Breast epithelium (tissue), 4 donors: ENCODE measurements around the gene NMD3. TPM values are rescaled to one million over a fixed set of nuclear protein-coding genes. Genes with fewer than 3 reads are reported as not detected.
A peak's percentile ranks its signal among the peaks of the same experiment; 100 is the strongest.
"Not testable (repeated sequence)": the region's sequence is repeated elsewhere in the genome, so short reads cannot be mapped to it uniquely, and the experiment has no call there.

Experiments
- DNase-seq, 2 donors: peaks; one replicate each; pipeline ENCODE4 v3.0.0-alpha.2; 2019; ENCODE audit warnings: low spot score in 2 of 2
- H3K27ac ChIP-seq, 2 donors: fragments of 200-600 bp; sonication (generic) in 1 of 2; one replicate each; pipeline ENCODE4 v1.5.1; 2016 to 2019; ENCODE audit warnings: mild to moderate bottlenecking in 1 of 2
- H3K27me3 ChIP-seq, 2 donors: fragments of 200-600 bp; sonication (generic) in 1 of 2; one replicate each; pipeline versions ENCODE4 v1.5.1 to v1.6.0; 2017 to 2019; ENCODE audit warnings: control low read depth in 1 of 2, mild to moderate bottlenecking in 1 of 2
- H3K36me3 ChIP-seq: fragments of 200-600 bp; one replicate; pipeline ENCODE4 v1.5.1; 2019
- H3K4me1 ChIP-seq, 2 donors: fragments of 200-600 bp; sonication (generic); one replicate each; pipeline ENCODE4 v1.5.1; 2016 to 2019; ENCODE audit warnings: control low read depth in 1 of 2
- H3K4me3 ChIP-seq, 3 donors: fragments of 200-600 bp; sonication (generic); 1 replicate in 2 of 3; 2 replicates in 1 of 3; pipeline ENCODE4 v1.5.1; 2016 to 2019; ENCODE audit warnings: mild to moderate bottlenecking in 3 of 3, moderate library complexity in 2 of 3
- H3K9me3 ChIP-seq, 2 donors: fragments of 200-600 bp; sonication (generic) in 1 of 2; one replicate each; pipeline ENCODE4 v1.5.1; 2016 to 2019; ENCODE audit warnings: control low read depth in 1 of 2
- CTCF ChIP-seq, 3 donors: fragments of 450-650 bp; IDR thresholded peaks; one replicate each; pipeline ENCODE4 v1.5.1; 2016 to 2017; ENCODE audit warnings: antibody characterized with exemption in 3 of 3, mild to moderate bottlenecking in 3 of 3, moderate library complexity in 3 of 3
- POLR2A ChIP-seq: fragments of 450-650 bp; IDR thresholded peaks from one replicate; pipeline ENCODE4 v1.6.1; 2016; ENCODE audit warnings: antibody characterized with exemption, mild to moderate bottlenecking, moderate library complexity
- POLR2AphosphoS5 ChIP-seq, 3 donors: sonication (generic); formaldehyde crosslinking; IDR thresholded peaks; one replicate each; pipeline ENCODE4 v1.6.1; 2017; ENCODE audit warnings: antibody characterized with exemption in 3 of 3
- intact Hi-C: fragments of 100-400 bp; cut with DNase I; formaldehyde crosslinking; loops from one replicate; pipeline ENCODE4 v1.15.1; 2023; ENCODE audit warnings: low total_unique reads
- total RNA-seq, 3 donors: library from RNA; depleted of rRNA; stranded (reverse); fragments of >200 nt; gene quantifications; one replicate each; pipeline ENCODE4 v1.1.0, GENCODE V29; 2016

Gene NMD3
- total RNA-seq, 3 donors from 2014 or later = 53.3 to 69.7 (median 56.0) TPM

GRCh38 chr3:161275919-161276318, 54.8 kb downstream of the NMD3 start:
- DNase-seq = no peak
- Histone ChIP-seq H3K4me1 (no peaks in the 10 kb centered on the region), H3K27ac (no peak overlapping the region), H3K9me3 (peaks cover 5 to 9% of the 10 kb centered on the region in 2 donors), H3K27me3 (no peaks in the 10 kb centered on the region), H3K36me3 (no peaks in the 10 kb centered on the region), H3K4me3 (no peak overlapping the region)
- intact Hi-C loops = no loop called here
- TF ChIP-seq POLR2A = no peak
- TF ChIP-seq POLR2AphosphoS5 (IDR thresholded peaks at IDR 0.05) = no peak
- no peak for TF ChIP-seq CTCF (IDR thresholded peaks at IDR 0.05)

GRCh38 chr3:161282387-161282786, 61.3 kb downstream of the NMD3 start:
- H3K4me1 ChIP-seq, H3K36me3 ChIP-seq, H3K27ac ChIP-seq, H3K4me3 ChIP-seq, DNase-seq, H3K9me3 ChIP-seq, H3K27me3 ChIP-seq, intact Hi-C loops: not testable (repeated sequence)

GRCh38 chr3:161284989-161285388, 63.9 kb downstream of the NMD3 start:
- intact Hi-C loops = no loop called here
- DNase-seq = no peak
- Histone ChIP-seq H3K27ac (no peak overlapping the region), H3K9me3 (peaks cover 0 to 4% of the 10 kb centered on the region in 2 donors), H3K4me1 (no peaks in the 10 kb centered on the region), H3K36me3 (no peaks in the 10 kb centered on the region), H3K4me3 (no peak overlapping the region), H3K27me3 (no peaks in the 10 kb centered on the region)
- no peak for TF ChIP-seq POLR2AphosphoS5 (IDR thresholded peaks at IDR 0.05)
- TF ChIP-seq POLR2A = no peak
- TF ChIP-seq CTCF (IDR thresholded peaks at IDR 0.05) = no peak

- Histone ChIP-seq H3K9me3 (no peaks in the 10 kb centered on the region), H3K27me3 (no peaks in the 10 kb centered on the region), H3K27ac (no peak overlapping the region), H3K4me3 (no peak overlapping the region), H3K36me3 (no peaks in the 10 kb centered on the region), H3K4me1 (no peaks in the 10 kb centered on the region)
- no peak for TF ChIP-seq POLR2AphosphoS5 (IDR thresholded peaks at IDR 0.05)
- no peak for TF ChIP-seq POLR2A
- TF ChIP-seq CTCF (IDR thresholded peaks at IDR 0.05) = no peak
- intact Hi-C loops = no loop called here
- DNase-seq = no peak
These were observed 68.1 kb downstream of the NMD3 start for GRCh38 chr3:161289174-161289573.

- Histone ChIP-seq H3K4me3 (no peak overlapping the region), H3K27me3 (no peaks in the 10 kb centered on the region), H3K4me1 (no peaks in the 10 kb centered on the region), H3K36me3 (no peaks in the 10 kb centered on the region), H3K9me3 (no peaks in the 10 kb centered on the region), H3K27ac (peak overlapping the region; percentile 38 to 62)
- DNase-seq = peak in 1 of 2 donors; percentile 55
- TF ChIP-seq POLR2AphosphoS5 (IDR thresholded peaks at IDR 0.05) (peak in 1 of 3 donors; percentile 4), CTCF (IDR thresholded peaks at IDR 0.05) (no peak), POLR2A (no peak)
- intact Hi-C loops = loop anchor here (10.0 kb wide), 1 partner anchor 1303 kb away; no protein-coding TSS in a partner anchor
These were observed 70.2 kb downstream of the NMD3 start for GRCh38 chr3:161291191-161291901.
